ENCODE data around the gene STRIP1. TPM values are rescaled to one million over a fixed set of nuclear protein-coding genes. Genes with fewer than 3 reads are reported as not detected.
A peak's percentile ranks its signal among the peaks of the same experiment; 100 is the strongest.

The STRIP1 gene
- total and polyA plus RNA-seq, 10 of the 15 experiments (the other 5 are each of a cell fraction or from before 2014, with no cell fraction given): 6.3 to 26.6 (median 18.0) TPM

- CTCF ChIA-PET: interaction anchor here (0.6 to 3.1 kb wide), 8 partner anchors 10 to 74 kb away, joined by 3 to 21 read pairs (median 4); partner anchors contain the start of gene STRIP1
- in situ Hi-C loops (cut with MboI): loop anchor here (5.0 kb wide), 1 partner anchor 57 kb away; no protein-coding TSS in a partner anchor
Observed at GRCh38 chr1:110049801-110050601, 15.6 kb downstream of the STRIP1 start.

DNA sequence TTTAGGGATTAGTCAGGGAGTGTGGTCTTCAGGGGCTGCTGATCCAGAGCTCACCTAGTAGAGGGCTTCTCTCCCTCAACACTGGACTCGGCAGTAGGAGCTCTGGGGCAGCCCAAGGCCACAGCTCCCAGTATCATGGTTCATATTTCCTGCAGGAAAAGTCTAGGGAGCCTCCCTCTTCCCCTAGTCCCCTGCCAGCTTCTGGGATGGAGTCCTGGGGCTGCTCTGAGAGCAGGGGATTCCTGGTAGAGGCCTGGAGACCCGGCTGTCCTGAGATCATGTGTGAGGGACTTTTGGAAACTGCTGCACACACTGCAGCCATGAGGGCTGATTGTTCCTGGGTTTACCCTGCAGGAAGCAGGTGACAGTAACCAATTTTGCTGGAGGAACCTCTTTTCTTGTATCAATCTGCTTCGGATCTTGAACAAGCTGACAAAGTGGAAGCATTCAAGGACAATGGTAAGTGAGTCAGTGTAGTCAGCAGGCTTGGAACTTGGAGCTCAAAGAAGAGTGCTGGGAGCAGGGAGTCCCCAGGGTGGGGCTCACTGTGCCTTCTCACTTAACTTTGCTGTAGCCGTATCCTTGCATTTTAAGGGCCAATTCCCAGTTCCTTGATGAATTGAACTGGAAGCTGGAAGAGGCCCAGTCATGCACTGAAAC lies 16.3 kb downstream of the STRIP1 start:
- peaks cover 25 to 29% of the 10 kb centered on the region in 2 experiments for H3K36me3 ChIP-seq (ENCODE audit: control insufficient read depth in 2 of 2, insufficient read depth in 2 of 2, low read length in 1 of 2)
- H3K4me3 ChIP-seq: no peak overlapping the region
- SMC1A ChIA-PET (ENCODE audit: uncharacterized antibody, unreplicated experiment): interaction anchor here (0.8 kb wide), 1 partner anchor 37 kb away, joined by 3 read pairs; no protein-coding TSS in a partner anchor
- in situ Hi-C loops (cut with MboI) (loop anchor here (5.0 kb wide), 1 partner anchor 57 kb away; no protein-coding TSS in a partner anchor), intact Hi-C loops (cut with micrococcal nuclease; ENCODE audit: unreplicated experiment) (no loop called here)
- 51% methylated on average over 4 of the region's 4 CpGs for WGBS (ENCODE audit: insufficient coverage, insufficient replicate concordance, low lambda C conversion rate, missing lambda C conversion rate)
- no peak for FAIRE-seq
- CTCF ChIA-PET: interaction anchor here (0.8 to 3.1 kb wide), 9 partner anchors 9 to 67 kb away, joined by 3 to 21 read pairs (median 4); partner anchors contain the start of gene STRIP1
- no peaks in the 10 kb centered on the region for H3K4me1 ChIP-seq (ENCODE audit: control insufficient read depth, insufficient read depth, low read length)
- H3K9ac ChIP-seq (ENCODE audit: control insufficient read depth, insufficient read depth, low read length): no peak overlapping the region
- ATAC-seq: no peak
- H4K20me1 ChIP-seq (ENCODE audit: control insufficient read depth, insufficient read depth): no peaks in the 10 kb centered on the region
- DNase-seq (ENCODE audit: low read depth, low spot score): no peak
- no TSS peak for BruUV-seq (replicated peaks)
- no peaks in the 10 kb centered on the region for H3K9me3 ChIP-seq (replicated peaks; ENCODE audit: control insufficient read depth, insufficient read depth, low read length)
- no peak overlapping the region for H3K27ac ChIP-seq (ENCODE audit: control insufficient read depth, insufficient read depth)
- H3K27me3 ChIP-seq (replicated peaks in 1 of 2; ENCODE audit: control insufficient read depth in 2 of 2, insufficient read depth in 2 of 2, low read length in 1 of 2): no peaks in the 10 kb centered on the region
- H2AFZ ChIP-seq (ENCODE audit: control insufficient read depth, low read depth, low read length): no peak overlapping the region
- H3K79me2 ChIP-seq (ENCODE audit: control insufficient read depth, insufficient read depth, low read length): no peaks in the 10 kb centered on the region
- POLR2A ChIA-PET: no interaction called here
- RAD21 ChIA-PET (ENCODE audit: unreplicated experiment): no interaction called here
- H3K4me2 ChIP-seq (ENCODE audit: control insufficient read depth, insufficient read depth): no peak overlapping the region
- TF ChIP-seq MAX (IDR thresholded peaks at IDR 0.05; ENCODE audit: low read depth, low read length): no peak
- TF ChIP-seq ZNF592 (IDR thresholded peaks at IDR 0.05): no peak
- no peak for TF ChIP-seq MYB (IDR thresholded peaks at IDR 0.05; ENCODE audit: borderline replicate concordance, low read depth, low read length)
- no peak for TF ChIP-seq BMI1 (IDR thresholded peaks at IDR 0.05; ENCODE audit: borderline replicate concordance)
- no peak for TF ChIP-seq EP300 (IDR thresholded peaks at IDR 0.05; ENCODE audit: borderline replicate concordance in 1 of 2, control insufficient read depth in 1 of 2, low read depth in 2 of 2, low read length in 2 of 2)
- TF ChIP-seq ZNF622 (IDR thresholded peaks at IDR 0.05): no peak
- no peak for TF ChIP-seq MXI1 (IDR thresholded peaks at IDR 0.05; ENCODE audit: low read depth, low read length)

More at GRCh38 chr1:110049801-110050601, 15.6 kb downstream of the STRIP1 start:
- intact Hi-C loops (cut with micrococcal nuclease; ENCODE audit: unreplicated experiment): no loop called here
- Histone ChIP-seq H3K9ac (ENCODE audit: control insufficient read depth, insufficient read depth, low read length) (no peak overlapping the region), H3K4me1 (ENCODE audit: control insufficient read depth, insufficient read depth, low read length) (no peaks in the 10 kb centered on the region), H3K27ac (ENCODE audit: control insufficient read depth, insufficient read depth) (no peak overlapping the region), H3K4me2 (ENCODE audit: control insufficient read depth, insufficient read depth) (no peak overlapping the region), H3K36me3 (ENCODE audit: control insufficient read depth in 2 of 2, insufficient read depth in 2 of 2, low read length in 1 of 2) (peaks cover 25 to 27% of the 10 kb centered on the region in 2 experiments), H3K27me3 (replicated peaks in 1 of 2; ENCODE audit: control insufficient read depth in 2 of 2, insufficient read depth in 2 of 2, low read length in 1 of 2) (no peaks in the 10 kb centered on the region), H3K79me2 (ENCODE audit: control insufficient read depth, insufficient read depth, low read length) (no peaks in the 10 kb centered on the region), H3K4me3 (no peak overlapping the region), H4K20me1 (ENCODE audit: control insufficient read depth, insufficient read depth) (no peaks in the 10 kb centered on the region), H2AFZ (ENCODE audit: control insufficient read depth, low read depth, low read length) (no peak overlapping the region), H3K9me3 (replicated peaks; ENCODE audit: control insufficient read depth, insufficient read depth, low read length) (no peaks in the 10 kb centered on the region)
- no TSS peak for BruUV-seq (replicated peaks)
- WGBS (ENCODE audit: insufficient coverage, insufficient replicate concordance, low lambda C conversion rate, missing lambda C conversion rate): 92% methylated on average over 11 of the region's 11 CpGs
- POLR2A ChIA-PET: no interaction called here
- TF ChIP-seq PAX8 (IDR thresholded peaks at IDR 0.05): no peak
- TF ChIP-seq EGR1 (IDR thresholded peaks at IDR 0.05; ENCODE audit: borderline replicate concordance in 1 of 2, low read depth in 2 of 2, low read length in 2 of 2): no peak
- TF ChIP-seq TARDBP (IDR thresholded peaks at IDR 0.05; ENCODE audit: borderline replicate concordance): no peak
- TF ChIP-seq POLR2AphosphoS5 (IDR thresholded peaks at IDR 0.05; ENCODE audit: low read length): no peak
- TF ChIP-seq POLR2A (IDR thresholded peaks at IDR 0.05; ENCODE audit: low read depth, low read length): 0 out of 2 replicates have a peak, but pooled peaks have one; percentile 29
- no peak for TF ChIP-seq ZNF217 (IDR thresholded peaks at IDR 0.05)
- RAD21 ChIA-PET (ENCODE audit: unreplicated experiment): no interaction called here
- no peak for ATAC-seq
- SMC1A ChIA-PET (ENCODE audit: uncharacterized antibody, unreplicated experiment): interaction anchor here (0.7 kb wide), 2 partner anchors 20 to 316 kb away, joined by 3 read pairs; no protein-coding TSS in a partner anchor
- DNase-seq (ENCODE audit: low read depth, low spot score): no peak
- FAIRE-seq: no peak
